WTC11 (cell line): Measurements from ENCODE around the gene EMSY. TPM values are rescaled to one million over a fixed set of nuclear protein-coding genes. Genes with fewer than 3 reads are reported as not detected.

Experiments used
- ATAC-seq: fragments of 200-7000 bp; cut with Tn5 transposase; 2 replicates; pipeline ENCODE4 v1.10.0; 2021; ENCODE audit warnings: mild to moderate bottlenecking, moderate library complexity
- CTCF ChIA-PET: fragments of 300-600 bp; sonication (Branson Sonifier 250); formaldehyde crosslinking; loops from one replicate; lab custom pipeline; 2021; ENCODE audit warnings: antibody characterized with exemption; lab: Charles Lee
- POLR2A ChIA-PET: fragments of 350-600 bp; sonication (Branson Sonifier 250); formaldehyde crosslinking; loops from one replicate; lab custom pipeline; 2021; ENCODE audit warnings: antibody characterized with exemption; lab: Charles Lee
- DNase-seq: peaks from one replicate; pipeline ENCODE4 v3.0.0; 2021; ENCODE audit warnings: low spot score
- H3K27ac Mint-ChIP-seq: 2 replicates; pipeline ENCODE4 v1.8.0; 2021; ENCODE audit warnings: mixed read lengths
- H3K27me3 Mint-ChIP-seq: 2 replicates; pipeline ENCODE4 v1.8.0; 2021; ENCODE audit warnings: low read depth, mild to moderate bottlenecking, moderate library complexity, mixed read lengths
- H3K36me3 Mint-ChIP-seq: 2 replicates; pipeline ENCODE4 v1.8.0; 2021; ENCODE audit warnings: mixed read lengths
- H3K4me1 Mint-ChIP-seq: 2 replicates; pipeline ENCODE4 v1.8.0; 2022; ENCODE audit warnings: mixed read lengths
- H3K4me3 Mint-ChIP-seq: 2 replicates; pipeline ENCODE4 v1.8.0; 2021; ENCODE audit warnings: mild to moderate bottlenecking, moderate library complexity, mixed read lengths
- H3K9me3 Mint-ChIP-seq: 2 replicates; pipeline ENCODE4 v1.8.0; 2021; ENCODE audit warnings: mixed read lengths
- ATF6 ChIP-seq: sonication (generic); formaldehyde crosslinking; IDR thresholded peaks from 2 replicates; pipeline ENCODE4 v1.8.1; 2023; ENCODE audit warnings: mild to moderate bottlenecking, missing genetic modification reagents
- CREB1 ChIP-seq: sonication (generic); formaldehyde crosslinking; IDR thresholded peaks from 2 replicates; pipeline ENCODE4 v1.8.0; 2023; ENCODE audit warnings: mild to moderate bottlenecking, missing genetic modification reagents
- E2F4 ChIP-seq: sonication (generic); formaldehyde crosslinking; IDR thresholded peaks from 2 replicates; pipeline ENCODE4 v1.8.1; 2022; ENCODE audit warnings: low read depth, mild to moderate bottlenecking, moderate library complexity, missing genetic modification reagents, borderline replicate concordance
- ELF4 ChIP-seq: sonication (generic); formaldehyde crosslinking; IDR thresholded peaks from 2 replicates; pipeline ENCODE4 v1.8.1; 2022; ENCODE audit warnings: low read depth, mild to moderate bottlenecking, moderate library complexity, missing genetic modification reagents
- ERG ChIP-seq: fragments of 250-450 bp; sonication (Bioruptor Pico); IDR thresholded peaks from 2 replicates; pipeline ENCODE4 v1.8.0; 2021; ENCODE audit warnings: mild to moderate bottlenecking
- FOXJ3 ChIP-seq: sonication (generic); formaldehyde crosslinking; IDR thresholded peaks from 2 replicates; pipeline ENCODE4 v1.9.0; 2021; ENCODE audit warnings: missing genetic modification reagents, mild to moderate bottlenecking, borderline replicate concordance
- GABPB1 ChIP-seq: sonication (generic); formaldehyde crosslinking; IDR thresholded peaks from 2 replicates; pipeline ENCODE4 v1.8.1; 2023; ENCODE audit warnings: mild to moderate bottlenecking, missing genetic modification reagents
- HMGXB4 ChIP-seq: sonication (generic); formaldehyde crosslinking; IDR thresholded peaks from 2 replicates; pipeline ENCODE4 v1.8.1; 2023; ENCODE audit warnings: mild to moderate bottlenecking, moderate library complexity, missing genetic modification reagents
- JUN ChIP-seq: sonication (generic); formaldehyde crosslinking; IDR thresholded peaks from 2 replicates; pipeline ENCODE4 v1.8.0; 2023; ENCODE audit warnings: mild to moderate bottlenecking, missing genetic modification reagents
- OVOL2 ChIP-seq: fragments of 250-450 bp; sonication (Bioruptor Pico); IDR thresholded peaks from 2 replicates; pipeline ENCODE4 v1.9.0; 2021; ENCODE audit warnings: mild to moderate bottlenecking, borderline replicate concordance
- PRRX2 ChIP-seq: fragments of 250-450 bp; sonication (Bioruptor Pico); IDR thresholded peaks from 2 replicates; pipeline ENCODE4 v1.8.0; 2021; ENCODE audit warnings: mild to moderate bottlenecking
- RORB ChIP-seq: fragments of 250-450 bp; sonication (Bioruptor Pico); IDR thresholded peaks from 2 replicates; pipeline ENCODE4 v1.9.0; 2021; ENCODE audit warnings: mild to moderate bottlenecking
- TEAD1 ChIP-seq: sonication (generic); formaldehyde crosslinking; IDR thresholded peaks from 2 replicates; pipeline ENCODE4 v1.8.0; 2022; ENCODE audit warnings: mild to moderate bottlenecking, missing genetic modification reagents
- TEAD4 ChIP-seq: sonication (generic); formaldehyde crosslinking; IDR thresholded peaks from 2 replicates; pipeline ENCODE4 v1.8.0; 2022; ENCODE audit warnings: mild to moderate bottlenecking, missing genetic modification reagents
- total RNA-seq: library from RNA; stranded (reverse); gene quantifications from 3 replicates; pipeline ENCODE4 v1.2.3, GENCODE V29; 2021
- TF ChIP-seq, protein P1 (sequence below): fragments of 250-450 bp; sonication (Bioruptor Pico); conservative IDR thresholded peaks from 2 replicates; pipeline ENCODE4 v1.9.0; 2021; ENCODE audit warnings: mild to moderate bottlenecking
- TF ChIP-seq, protein P2 (sequence below): sonication (generic); formaldehyde crosslinking; IDR thresholded peaks from 2 replicates; pipeline ENCODE4 v1.8.0; 2023; ENCODE audit warnings: mild to moderate bottlenecking, missing genetic modification reagents

Gene EMSY
- total RNA-seq, 1 experiment from 2014 or later, result 31.1 TPM

DNA sequence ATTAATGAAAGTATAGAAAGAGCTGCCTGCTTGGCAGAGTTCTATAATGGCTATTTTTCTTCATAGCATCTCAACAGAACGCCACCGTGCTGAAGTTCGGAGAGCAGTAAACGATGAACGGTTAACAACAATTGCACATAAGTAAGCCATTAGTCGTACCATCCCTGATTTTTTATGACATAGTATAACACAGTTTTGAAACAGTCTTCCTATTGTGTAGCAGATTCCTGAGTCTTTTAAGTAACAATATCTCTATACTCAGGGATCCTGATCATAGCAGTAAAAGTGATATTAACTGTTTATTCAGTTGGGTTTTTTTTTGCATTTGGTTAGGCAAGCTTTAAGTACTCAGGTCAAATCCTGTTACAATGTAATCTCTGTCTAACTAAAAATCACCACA lies 8.4 kb downstream of the EMSY start:
- Mint-ChIP-seq H3K27ac (peak overlapping the region; percentile 96), H3K4me3 (no peak overlapping the region), H3K4me1 (peaks cover 86% of the 10 kb centered on the region), H3K36me3 (peaks cover 23% of the 10 kb centered on the region), H3K9me3 (no peaks in the 10 kb centered on the region), H3K27me3 (no peaks in the 10 kb centered on the region)
- ChIA-PET CTCF (no interaction called here), POLR2A (no interaction called here)
- DNase-seq, result no peak
- ATAC-seq, result no peak
- TF ChIP-seq, protein P1, sequence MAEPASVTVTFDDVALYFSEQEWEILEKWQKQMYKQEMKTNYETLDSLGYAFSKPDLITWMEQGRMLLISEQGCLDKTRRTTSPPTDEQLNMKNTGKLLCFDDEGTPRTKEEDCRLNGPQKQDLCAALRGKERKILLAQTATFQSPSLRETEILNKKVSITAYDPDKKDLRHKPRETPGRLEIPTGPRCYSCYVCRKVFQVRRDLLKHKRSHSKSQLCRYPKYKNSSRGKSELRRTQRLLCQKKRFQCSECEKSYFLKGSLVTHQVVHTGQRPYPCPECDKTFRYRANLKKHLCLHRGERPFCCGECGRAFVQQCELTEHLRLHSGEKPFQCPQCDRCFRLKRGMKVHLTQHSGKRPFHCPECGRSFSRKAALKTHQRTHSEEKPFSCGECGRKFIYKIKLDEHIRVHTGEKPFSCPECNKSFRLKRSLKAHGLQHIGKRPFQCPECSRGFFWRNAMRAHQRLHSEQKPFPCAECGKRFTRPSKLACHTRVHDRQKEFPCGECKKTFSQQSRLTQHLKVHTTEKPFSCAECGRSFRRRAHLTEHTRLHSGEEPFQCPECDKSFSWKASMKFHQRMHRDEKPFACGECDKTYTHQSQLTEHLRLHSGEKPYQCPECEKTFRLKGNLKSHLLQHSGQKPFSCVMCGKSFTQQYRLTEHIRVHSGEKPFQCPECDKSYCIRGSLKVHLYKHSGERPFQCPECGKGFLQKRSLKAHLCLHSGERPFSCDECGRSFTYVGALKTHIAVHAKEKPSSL, result no peak
- TF ChIP-seq E2F4, result no peak
- TF ChIP-seq HMGXB4 (CRISPR knock-in tag), result no peak
- TF ChIP-seq ERG, result no peak
- no peak for TF ChIP-seq RORB (CRISPR knock-in tag)
- no peak for TF ChIP-seq JUN (CRISPR knock-in tag)

- Mint-ChIP-seq H3K36me3 (peaks cover 19% of the 10 kb centered on the region), H3K4me1 (peaks cover 83% of the 10 kb centered on the region), H3K27ac (peak overlapping the region; percentile 99), H3K9me3 (no peaks in the 10 kb centered on the region), H3K4me3 (peak overlapping the region; percentile 53), H3K27me3 (no peaks in the 10 kb centered on the region)
- CTCF ChIA-PET, result interaction anchor here (1.5 to 3.3 kb wide), 3 partner anchors 10 to 248 kb away, joined by 4 to 20 read pairs (median 4); partner anchors contain the start of gene EMSY
- ATAC-seq (peak; percentile 98), DNase-seq (peak; percentile 52)
- TF ChIP-seq GABPB1 (CRISPR knock-in tag), result no peak
- TF ChIP-seq ELF4 (CRISPR knock-in tag), result no peak
- no peak for TF ChIP-seq PRRX2
- no peak for TF ChIP-seq ATF6 (CRISPR knock-in tag)
- TF ChIP-seq CREB1 (CRISPR knock-in tag), result no peak
- no peak for TF ChIP-seq OVOL2 (CRISPR knock-in tag)
- peak; percentile 96 for TF ChIP-seq TEAD1 (CRISPR knock-in tag)
- no peak for TF ChIP-seq FOXJ3 (CRISPR knock-in tag)
- TF ChIP-seq TEAD4, result 0 out of 2 replicates have a peak, but pooled peaks have one; percentile 22
- TF ChIP-seq, protein P2, sequence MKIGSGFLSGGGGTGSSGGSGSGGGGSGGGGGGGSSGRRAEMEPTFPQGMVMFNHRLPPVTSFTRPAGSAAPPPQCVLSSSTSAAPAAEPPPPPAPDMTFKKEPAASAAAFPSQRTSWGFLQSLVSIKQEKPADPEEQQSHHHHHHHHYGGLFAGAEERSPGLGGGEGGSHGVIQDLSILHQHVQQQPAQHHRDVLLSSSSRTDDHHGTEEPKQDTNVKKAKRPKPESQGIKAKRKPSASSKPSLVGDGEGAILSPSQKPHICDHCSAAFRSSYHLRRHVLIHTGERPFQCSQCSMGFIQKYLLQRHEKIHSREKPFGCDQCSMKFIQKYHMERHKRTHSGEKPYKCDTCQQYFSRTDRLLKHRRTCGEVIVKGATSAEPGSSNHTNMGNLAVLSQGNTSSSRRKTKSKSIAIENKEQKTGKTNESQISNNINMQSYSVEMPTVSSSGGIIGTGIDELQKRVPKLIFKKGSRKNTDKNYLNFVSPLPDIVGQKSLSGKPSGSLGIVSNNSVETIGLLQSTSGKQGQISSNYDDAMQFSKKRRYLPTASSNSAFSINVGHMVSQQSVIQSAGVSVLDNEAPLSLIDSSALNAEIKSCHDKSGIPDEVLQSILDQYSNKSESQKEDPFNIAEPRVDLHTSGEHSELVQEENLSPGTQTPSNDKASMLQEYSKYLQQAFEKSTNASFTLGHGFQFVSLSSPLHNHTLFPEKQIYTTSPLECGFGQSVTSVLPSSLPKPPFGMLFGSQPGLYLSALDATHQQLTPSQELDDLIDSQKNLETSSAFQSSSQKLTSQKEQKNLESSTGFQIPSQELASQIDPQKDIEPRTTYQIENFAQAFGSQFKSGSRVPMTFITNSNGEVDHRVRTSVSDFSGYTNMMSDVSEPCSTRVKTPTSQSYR (CRISPR knock-in tag), result peak; percentile 95
- POLR2A ChIA-PET, result interaction anchor here (2.1 kb wide), 1 partner anchor 10 kb away, joined by 8 read pairs; no protein-coding TSS in a partner anchor
Observed at GRCh38 chr11:76455331-76455730, 10.5 kb downstream of the EMSY start.
